ENCODE data around the gene RAMP2.

DNA sequence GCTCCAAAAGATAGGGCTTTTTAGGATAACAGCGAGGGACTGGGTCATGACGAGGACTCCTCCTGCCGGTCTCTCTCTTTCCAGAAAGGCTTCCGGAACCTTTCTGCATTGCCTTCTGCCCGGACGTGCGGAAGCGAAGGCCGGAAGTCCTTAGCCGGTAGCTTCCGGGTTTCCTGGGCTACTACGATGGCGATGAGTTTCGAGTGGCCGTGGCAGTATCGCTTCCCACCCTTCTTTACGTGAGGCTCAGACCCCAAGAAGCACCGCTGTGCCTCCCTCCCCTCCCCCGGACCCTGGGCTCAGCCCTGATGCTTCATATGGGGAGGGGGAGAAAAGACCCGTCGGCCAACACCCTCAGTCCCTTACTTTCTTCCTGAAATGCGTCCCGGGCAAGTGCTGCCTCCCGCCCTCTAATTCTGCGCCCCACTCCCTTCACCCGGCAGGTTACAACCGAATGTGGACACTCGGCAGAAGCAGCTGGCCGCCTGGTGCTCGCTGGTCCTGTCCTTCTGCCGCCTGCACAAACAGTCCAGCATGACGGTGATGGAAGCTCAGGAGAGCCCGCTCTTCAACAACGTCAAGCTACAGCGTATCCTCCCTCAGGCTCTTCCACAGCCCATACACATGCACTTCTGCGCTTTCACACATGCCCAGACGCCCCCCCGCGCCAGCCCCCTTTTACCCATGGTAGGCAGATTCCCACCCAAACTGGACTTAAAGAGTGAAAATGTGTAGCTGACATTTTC, 12.4 kb downstream of the RAMP2 start, which contains the start of gene VPS25:
- TF ChIP-seq, protein P1, sequence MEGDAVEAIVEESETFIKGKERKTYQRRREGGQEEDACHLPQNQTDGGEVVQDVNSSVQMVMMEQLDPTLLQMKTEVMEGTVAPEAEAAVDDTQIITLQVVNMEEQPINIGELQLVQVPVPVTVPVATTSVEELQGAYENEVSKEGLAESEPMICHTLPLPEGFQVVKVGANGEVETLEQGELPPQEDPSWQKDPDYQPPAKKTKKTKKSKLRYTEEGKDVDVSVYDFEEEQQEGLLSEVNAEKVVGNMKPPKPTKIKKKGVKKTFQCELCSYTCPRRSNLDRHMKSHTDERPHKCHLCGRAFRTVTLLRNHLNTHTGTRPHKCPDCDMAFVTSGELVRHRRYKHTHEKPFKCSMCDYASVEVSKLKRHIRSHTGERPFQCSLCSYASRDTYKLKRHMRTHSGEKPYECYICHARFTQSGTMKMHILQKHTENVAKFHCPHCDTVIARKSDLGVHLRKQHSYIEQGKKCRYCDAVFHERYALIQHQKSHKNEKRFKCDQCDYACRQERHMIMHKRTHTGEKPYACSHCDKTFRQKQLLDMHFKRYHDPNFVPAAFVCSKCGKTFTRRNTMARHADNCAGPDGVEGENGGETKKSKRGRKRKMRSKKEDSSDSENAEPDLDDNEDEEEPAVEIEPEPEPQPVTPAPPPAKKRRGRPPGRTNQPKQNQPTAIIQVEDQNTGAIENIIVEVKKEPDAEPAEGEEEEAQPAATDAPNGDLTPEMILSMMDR (IDR thresholded peaks at IDR 0.05), result peak in 3 of 6 experiments; percentile 4 to 16 (median 10)
- TF ChIP-seq POLR2A (IDR thresholded peaks at IDR 0.05), result peak in 2 of 4 donors; percentile 37 to 63

All from esophagus squamous epithelium (tissue), 4 donors.